HEK293T (cell line): ENCODE data around the gene ZNF485.
A peak's percentile ranks its signal among the peaks of the same experiment; 100 is the strongest.

Experiments used
- CTCF ChIA-PET: fragments of 350-600 bp; formaldehyde crosslinking; extraction: SDS; loops from one replicate; lab custom pipeline; 2021; ENCODE audit warnings: antibody characterized with exemption, inconsistent platforms; lab: Yijun Ruan, JAX
- POLR2A ChIA-PET: fragments of 350-600 bp; formaldehyde crosslinking; extraction: SDS; loops from one replicate; lab custom pipeline; 2020; ENCODE audit warnings: antibody characterized with exemption, inconsistent platforms; lab: Yijun Ruan, JAX
- DNase-seq: peaks from one replicate; pipeline ENCODE4 v3.0.0; 2012; ENCODE audit warnings: mixed read lengths; ENCODE audit errors: extremely low spot score
- ARNT ChIP-seq: fragments of 450-650 bp; IDR thresholded peaks from 2 replicates; pipeline ENCODE4 v1.6.1; 2017; ENCODE audit warnings: mild to moderate bottlenecking
- BHLHE40 ChIP-seq: fragments of 450-650 bp; IDR thresholded peaks from 2 replicates; pipeline ENCODE4 v1.6.1; 2016; ENCODE audit warnings: mild to moderate bottlenecking, moderate library complexity, borderline replicate concordance
- CTBP1 ChIP-seq: fragments of 450-650 bp; IDR thresholded peaks from 2 replicates; pipeline ENCODE4 v1.6.1; 2016; ENCODE audit warnings: borderline replicate concordance
- ELF4 ChIP-seq: fragments of 450-650 bp; IDR thresholded peaks from 2 replicates; pipeline ENCODE4 v1.6.1; 2017; ENCODE audit warnings: antibody characterized with exemption
- FOXA1 ChIP-seq: fragments of 450-650 bp; IDR thresholded peaks from 2 replicates; pipeline ENCODE4 v1.6.1; 2016; ENCODE audit warnings: mild to moderate bottlenecking
- FOXK2 ChIP-seq: fragments of 450-650 bp; IDR thresholded peaks from 2 replicates; pipeline ENCODE4 v1.6.1; 2016; ENCODE audit warnings: mild to moderate bottlenecking
- FOXM1 ChIP-seq: fragments of 450-650 bp; IDR thresholded peaks from 2 replicates; pipeline ENCODE4 v1.6.1; 2017; ENCODE audit warnings: mild to moderate bottlenecking, borderline replicate concordance
- HDGF ChIP-seq: fragments of 450-650 bp; IDR thresholded peaks from 2 replicates; pipeline ENCODE4 v1.6.1; 2017; ENCODE audit warnings: antibody characterized with exemption, borderline replicate concordance
- L3MBTL2 ChIP-seq: fragments of 450-650 bp; conservative IDR thresholded peaks from 2 replicates; pipeline ENCODE4 v1.6.1; 2016; ENCODE audit warnings: mild to moderate bottlenecking
- LEF1 ChIP-seq: fragments of 450-650 bp; IDR thresholded peaks from 2 replicates; pipeline ENCODE4 v1.6.1; 2017; ENCODE audit warnings: mild to moderate bottlenecking, borderline replicate concordance
- NFRKB ChIP-seq: fragments of 450-650 bp; IDR thresholded peaks from 2 replicates; pipeline ENCODE4 v1.6.1; 2016; ENCODE audit warnings: mild to moderate bottlenecking, moderate library complexity
- PKNOX1 ChIP-seq: fragments of 450-650 bp; IDR thresholded peaks from 2 replicates; pipeline ENCODE4 v1.6.1; 2016
- SP1 ChIP-seq: fragments of 450-650 bp; IDR thresholded peaks from 2 replicates; pipeline ENCODE4 v1.6.1; 2017
- SUZ12 ChIP-seq: fragments of 450-650 bp; IDR thresholded peaks from 2 replicates; pipeline ENCODE4 v1.6.1; 2016; ENCODE audit warnings: mild to moderate bottlenecking
- TARDBP ChIP-seq: fragments of 450-650 bp; IDR thresholded peaks from 2 replicates; pipeline ENCODE4 v1.6.1; 2016
- ZNF384 ChIP-seq: fragments of 450-650 bp; IDR thresholded peaks from 2 replicates; pipeline ENCODE4 v1.6.1; 2016

Gene ZNF485

DNA sequence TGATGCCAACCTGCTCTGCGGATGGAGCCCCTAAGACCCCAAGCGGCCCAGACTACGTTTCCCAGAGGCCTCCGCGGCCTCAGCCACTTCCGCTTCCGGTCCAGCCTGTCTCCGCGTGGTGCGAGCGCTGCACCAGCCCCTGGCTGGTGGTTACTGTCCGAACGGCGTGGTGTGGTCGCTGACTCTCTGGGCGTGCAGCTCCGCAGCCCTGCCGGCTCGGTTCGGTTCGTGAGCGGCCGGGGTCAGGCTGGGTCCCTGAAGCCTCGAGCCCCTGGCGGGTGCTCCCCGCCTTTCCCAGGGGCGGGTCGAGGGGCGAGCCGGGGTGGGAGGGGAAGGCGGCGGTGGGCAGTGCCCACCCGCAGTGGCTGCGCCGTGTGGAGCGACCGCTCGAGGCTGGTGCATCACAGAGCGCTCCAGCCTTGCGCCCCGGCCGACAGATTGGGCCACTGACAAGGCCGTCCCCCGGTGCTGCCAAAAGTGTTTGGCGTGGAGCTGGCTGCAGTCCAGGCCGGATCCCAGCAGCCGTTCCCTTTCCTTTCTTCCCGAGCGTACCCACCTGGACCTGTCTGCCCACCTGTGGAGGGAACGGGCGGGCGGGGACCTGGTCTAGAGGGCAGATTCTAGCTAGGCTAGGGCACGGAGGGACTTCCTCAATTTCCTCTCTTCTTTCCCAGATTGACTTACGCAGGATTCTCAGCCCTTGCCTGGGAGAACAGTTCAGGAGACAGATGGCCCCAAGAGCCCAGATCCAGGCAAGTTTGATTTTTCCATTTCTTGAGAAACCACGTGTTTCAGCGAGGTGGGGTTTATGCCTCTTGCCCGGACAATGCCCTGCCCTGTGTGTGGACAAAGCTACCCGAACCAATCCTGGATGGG is at the start of gene ZNF485:
Gene ZNF485 (plus strand): TSS at position 116 of the 876 bp plus-strand sequence. CDS start 613 bp downstream, at position 729.
- TF ChIP-seq NFRKB: no peak
- TF ChIP-seq TARDBP: no peak
- TF ChIP-seq L3MBTL2: peak; percentile 98
- no peak for TF ChIP-seq LEF1
- TF ChIP-seq CTBP1: no peak
- no peak for TF ChIP-seq FOXM1
- TF ChIP-seq SP1: no peak
- no peak for TF ChIP-seq HDGF
- no peak for TF ChIP-seq ZNF384
- no peak for TF ChIP-seq FOXA1
- TF ChIP-seq ARNT: no peak
- TF ChIP-seq FOXK2: no peak
- no peak for TF ChIP-seq BHLHE40
- TF ChIP-seq SUZ12: no peak
- no peak; the same call in 1 of the 2 replicates for TF ChIP-seq PKNOX1
- TF ChIP-seq ELF4: peak; percentile 80
- ChIA-PET CTCF (no interaction called here), POLR2A (interaction anchor here (0.6 to 1.0 kb wide), 2 partner anchors 9 to 34 kb away, joined by 3 to 4 read pairs; no protein-coding TSS in a partner anchor)
- DNase-seq: peak; percentile 85

- no peak for DNase-seq
- POLR2A ChIA-PET: no interaction called here
- CTCF ChIA-PET: no interaction called here
- TF ChIP-seq PKNOX1: no peak
- no peak for TF ChIP-seq BHLHE40
- no peak for TF ChIP-seq NFRKB
- no peak for TF ChIP-seq CTBP1
- no peak for TF ChIP-seq FOXM1
- TF ChIP-seq ARNT: no peak
- TF ChIP-seq SUZ12: no peak
- no peak for TF ChIP-seq TARDBP
These were observed 49.0 kb upstream of the ZNF485 start for GRCh38 chr10:43557214-43557613.

DNA sequence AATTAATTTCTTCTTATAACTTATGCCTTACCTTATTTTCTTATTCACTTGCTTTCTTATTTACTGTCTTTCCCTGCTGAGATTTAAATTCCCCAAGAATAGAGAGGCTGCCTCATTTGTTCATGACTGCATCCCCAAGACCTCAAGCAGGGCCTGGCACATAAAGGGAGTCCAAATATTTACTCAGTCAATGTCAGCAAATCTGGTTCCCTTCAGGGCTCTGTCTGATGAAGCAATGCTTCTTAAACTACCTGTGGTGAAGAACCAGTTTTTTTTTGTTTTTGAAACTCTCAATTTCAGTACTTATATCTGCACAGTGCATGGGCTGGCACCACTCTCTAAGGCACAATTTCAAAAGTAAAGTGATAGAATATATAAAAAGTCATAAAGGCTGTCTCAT is 36.6 kb upstream of the ZNF485 start:
- CTCF ChIA-PET: no interaction called here
- no peak for TF ChIP-seq ELF4
- TF ChIP-seq SUZ12: no peak
- no peak for TF ChIP-seq LEF1
- no peak for TF ChIP-seq TARDBP
- no peak for TF ChIP-seq NFRKB
- no peak for TF ChIP-seq FOXK2
- TF ChIP-seq L3MBTL2: no peak
- no peak for TF ChIP-seq CTBP1
- TF ChIP-seq SP1: no peak
- no peak for TF ChIP-seq ARNT
- TF ChIP-seq BHLHE40: no peak
- TF ChIP-seq FOXA1: no peak
- TF ChIP-seq FOXM1: no peak
- TF ChIP-seq HDGF: no peak
- no peak for TF ChIP-seq ZNF384
- no peak for TF ChIP-seq PKNOX1
- DNase-seq: no peak
- POLR2A ChIA-PET: no interaction called here

GRCh38 chr10:43570971-43571370 is 35.3 kb upstream of the ZNF485 start:
- DNase-seq: no peak
- CTCF ChIA-PET: no interaction called here
- POLR2A ChIA-PET: no interaction called here
- TF ChIP-seq ELF4 (no peak), L3MBTL2 (no peak), TARDBP (no peak), SUZ12 (no peak), HDGF (no peak), FOXK2 (no peak), ZNF384 (no peak), PKNOX1 (no peak), FOXA1 (no peak), SP1 (no peak), NFRKB (no peak), BHLHE40 (no peak), FOXM1 (no peak)

GRCh38 chr10:43573250-43574000 is 32.8 kb upstream of the ZNF485 start:
- ChIA-PET CTCF (no interaction called here), POLR2A (interaction anchor here (1.0 kb wide), 1 partner anchor 19 kb away, joined by 3 read pairs; no protein-coding TSS in a partner anchor)
- DNase-seq: no peak
- TF ChIP-seq ELF4 (no peak), PKNOX1 (no peak), ZNF384 (no peak), FOXA1 (no peak), SUZ12 (no peak), TARDBP (no peak)
